Measurements from ENCODE around the gene RAP2A. TPM values are rescaled to one million over a fixed set of nuclear protein-coding genes. Genes with fewer than 3 reads are reported as not detected.
A peak's percentile ranks its signal among the peaks of the same experiment; 100 is the strongest.

The RAP2A gene
- total RNA-seq, 2 donors from 2014 or later = 4.3 to 7.3 TPM

DNA sequence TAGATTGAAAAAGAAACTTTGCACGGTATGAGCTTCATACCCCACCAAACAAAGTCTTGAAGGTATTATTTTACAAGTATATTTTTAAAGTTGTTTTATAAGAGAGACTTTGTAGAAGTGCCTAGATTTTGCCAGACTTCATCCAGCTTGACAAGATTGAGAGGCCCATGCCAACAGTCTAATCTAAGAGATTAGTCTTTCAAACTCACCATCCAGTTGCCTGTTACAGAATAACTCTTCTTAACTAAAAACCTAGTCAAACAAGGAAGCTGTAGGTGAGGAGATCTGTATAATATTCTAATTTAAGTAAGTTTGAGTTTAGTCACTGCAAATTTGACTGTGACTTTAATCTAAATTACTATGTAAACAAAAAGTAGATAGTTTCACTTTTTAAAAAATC lies 41.9 kb upstream of the RAP2A start:
- 48 to 61% methylated on average over 1 of the region's 1 CpG for WGBS, 2 donors
- Histone ChIP-seq H3K27ac (peak overlapping the region in 1 of 4 donors; percentile 20), H3K27me3 (no peaks in the 10 kb centered on the region), H3K4me3 (no peak overlapping the region), H3K9me3 (no peaks in the 10 kb centered on the region), H3K4me1 (peaks cover 11% of the 10 kb centered on the region), H3K36me3 (replicated peaks in 1 of 2; ENCODE audit: insufficient read depth in 1 of 2, low read depth in 2 of 2) (no peaks in the 10 kb centered on the region)
- TF ChIP-seq POLR2A (IDR thresholded peaks at IDR 0.05) (no peak), CTCF (IDR thresholded peaks at IDR 0.05) (no peak)
- ATAC-seq = no peak
- intact Hi-C loops (cut with DNase I) = no loop called here
- no peak for DNase-seq

DNA sequence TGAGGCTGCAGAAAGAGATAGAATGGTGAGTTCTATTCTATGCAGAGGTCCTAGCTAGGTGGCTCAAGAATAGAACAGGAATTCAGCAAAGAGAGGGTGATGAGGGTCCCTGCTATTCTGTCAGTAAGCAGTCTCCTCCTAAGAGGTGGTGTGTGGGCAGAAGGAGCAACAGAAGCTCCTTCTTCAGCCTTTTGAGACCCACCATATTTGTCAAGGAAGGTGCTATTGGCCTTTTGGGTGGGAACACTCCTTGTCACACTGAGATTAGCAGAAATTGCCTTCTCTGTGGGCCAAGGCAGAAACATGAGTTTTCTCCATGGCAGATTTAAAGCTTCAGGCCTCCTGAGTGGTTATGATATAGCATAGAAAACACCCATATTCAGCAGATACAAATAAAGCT lies 39.4 kb upstream of the RAP2A start:
- no peak for TF ChIP-seq CTCF (IDR thresholded peaks at IDR 0.05)
- TF ChIP-seq POLR2A (IDR thresholded peaks at IDR 0.05) = no peak
- ATAC-seq = no peak
- Histone ChIP-seq H3K36me3 (replicated peaks in 1 of 2; ENCODE audit: insufficient read depth in 1 of 2, low read depth in 2 of 2) (no peaks in the 10 kb centered on the region), H3K9me3 (no peaks in the 10 kb centered on the region), H3K27ac (no peak overlapping the region), H3K4me3 (no peak overlapping the region), H3K27me3 (no peaks in the 10 kb centered on the region), H3K4me1 (peaks cover 11% of the 10 kb centered on the region)
- no peak for DNase-seq
- intact Hi-C loops (cut with DNase I) = no loop called here

- Histone ChIP-seq H3K27ac (no peak overlapping the region), H3K4me1 (peaks cover 11% of the 10 kb centered on the region), H3K27me3 (no peaks in the 10 kb centered on the region), H3K9me3 (no peaks in the 10 kb centered on the region), H3K36me3 (replicated peaks in 1 of 2; ENCODE audit: insufficient read depth in 1 of 2, low read depth in 2 of 2) (no peaks in the 10 kb centered on the region), H3K4me3 (no peak overlapping the region)
- ATAC-seq (no peak), DNase-seq (no peak)
- 85 to 98% methylated on average over 4 of the region's 4 CpGs for WGBS, 2 donors
- TF ChIP-seq POLR2A (IDR thresholded peaks at IDR 0.05) = no peak
- TF ChIP-seq CTCF (IDR thresholded peaks at IDR 0.05) = no peak
- intact Hi-C loops (cut with DNase I) = no loop called here
Observed at GRCh38 chr13:97395447-97396136, 38.4 kb upstream of the RAP2A start.

GRCh38 chr13:97397267-97397666 lies 36.7 kb upstream of the RAP2A start:
- TF ChIP-seq CTCF (IDR thresholded peaks at IDR 0.05) (no peak), POLR2A (IDR thresholded peaks at IDR 0.05) (no peak)
- no peak overlapping the region for H3K27ac ChIP-seq
- no peaks in the 10 kb centered on the region for H3K36me3 ChIP-seq (replicated peaks in 1 of 2; ENCODE audit: insufficient read depth in 1 of 2, low read depth in 2 of 2)
- no peak overlapping the region for H3K4me3 ChIP-seq
- intact Hi-C loops (cut with DNase I) = no loop called here
- no peaks in the 10 kb centered on the region for H3K9me3 ChIP-seq
- H3K27me3 ChIP-seq = no peaks in the 10 kb centered on the region
- ATAC-seq (no peak), DNase-seq (no peak)
- WGBS, 2 donors = 71 to 72% methylated on average over 10 of the region's 10 CpGs
- no peaks in the 10 kb centered on the region for H3K4me1 ChIP-seq

GRCh38 chr13:97401421-97401820 lies 32.5 kb upstream of the RAP2A start:
- no peaks in the 10 kb centered on the region for H3K27me3 ChIP-seq
- no peak overlapping the region for H3K27ac ChIP-seq
- no peak for ATAC-seq
- WGBS, 2 donors = 64% methylated on average over 3 of the region's 3 CpGs
- DNase-seq = no peak
- H3K4me3 ChIP-seq = no peak overlapping the region
- no peaks in the 10 kb centered on the region for H3K4me1 ChIP-seq
- no peak for TF ChIP-seq CTCF (IDR thresholded peaks at IDR 0.05)
- TF ChIP-seq POLR2A (IDR thresholded peaks at IDR 0.05) = no peak
- no peaks in the 10 kb centered on the region for H3K36me3 ChIP-seq (replicated peaks in 1 of 2; ENCODE audit: insufficient read depth in 1 of 2, low read depth in 2 of 2)
- intact Hi-C loops (cut with DNase I) = no loop called here
- no peaks in the 10 kb centered on the region for H3K9me3 ChIP-seq

All from body of pancreas (tissue), 4 donors.